Measurements from ENCODE around the gene APIP. TPM values are rescaled to one million over a fixed set of nuclear protein-coding genes. Genes with fewer than 3 reads are reported as not detected.

The APIP gene
- total RNA-seq, 1 experiment from 2014 or later = 31.3 TPM

DNA sequence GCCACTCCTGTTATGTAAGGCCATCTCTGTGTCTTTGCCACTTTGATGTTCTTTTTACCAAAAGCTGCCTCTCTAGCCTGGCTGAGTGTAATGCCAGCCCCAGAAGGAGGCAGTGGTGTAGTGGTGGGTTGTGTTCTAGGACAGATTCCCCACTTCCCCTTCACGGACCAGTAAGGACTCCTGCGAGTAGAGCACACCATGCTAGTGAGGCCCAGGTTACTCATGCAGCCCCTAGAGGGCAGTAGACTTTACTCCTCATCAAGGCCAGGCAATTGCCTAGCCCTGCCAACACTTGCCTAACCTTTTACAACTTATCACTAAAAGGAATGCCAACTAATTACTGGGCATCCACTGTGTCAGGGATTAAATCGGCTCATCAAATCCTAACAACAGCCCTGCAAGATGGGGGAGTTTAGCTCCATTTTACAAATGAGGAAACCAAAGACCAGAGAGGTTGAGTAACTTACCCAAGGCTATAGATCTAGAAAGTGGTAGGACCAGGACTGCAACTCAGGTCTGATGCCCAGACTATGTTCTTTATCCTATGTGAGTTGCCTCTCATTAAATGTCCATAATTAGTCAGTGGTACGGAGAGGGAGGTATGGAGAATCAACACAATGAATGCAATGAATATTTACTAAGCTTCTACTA lies 75.3 kb downstream of the APIP start:
- no peaks in the 10 kb centered on the region for H4K20me1 ChIP-seq (ENCODE audit: control insufficient read depth, insufficient read depth, insufficient read length)
- H3K9me3 ChIP-seq (ENCODE audit: control insufficient read depth, low read depth, low read length) = no peaks in the 10 kb centered on the region
- peak; percentile 55 for DNase-seq
- no peak overlapping the region for H3K27ac ChIP-seq (ENCODE audit: insufficient read length, low read depth, low read length)
- no peak overlapping the region for H4K5ac ChIP-seq (ENCODE audit: insufficient read length, low read depth, low read length)
- no peaks in the 10 kb centered on the region for H3K23me2 ChIP-seq (ENCODE audit: insufficient read length, low read depth, low read length, poor library complexity, severe bottlenecking)
- H3K4ac ChIP-seq (ENCODE audit: low read depth, low read length) = no peak overlapping the region
- Mint-ChIP-seq H3K36me3 (ENCODE audit: insufficient read depth in 1 of 3, low read depth in 3 of 3) (no peaks in the 10 kb centered on the region), H3K27me3 (ENCODE audit: low read depth) (no peaks in the 10 kb centered on the region), H3K4me3 (no peak overlapping the region), H3K4me1 (peaks cover 16 to 17% of the 10 kb centered on the region in 2 experiments), H3K27ac (no peak overlapping the region; a peak in 1 of 7 replicates), H3K9me3 (no peaks in the 10 kb centered on the region)
- no peak overlapping the region for H2AK5ac ChIP-seq (ENCODE audit: insufficient read length, low read length)
- H2BK12ac ChIP-seq (ENCODE audit: insufficient read length, low read depth, low read length) = no peak overlapping the region
- H3K27me3 ChIP-seq (ENCODE audit: insufficient read depth, low read length) = no peaks in the 10 kb centered on the region
- H3K9ac ChIP-seq (ENCODE audit: extremely low read depth, insufficient read length, low read length) = no peak overlapping the region
- WGBS (ENCODE audit: extremely low coverage, insufficient read length, low lambda C conversion rate) = no CpG with 5 or more reads among the region's 4 CpGs
- H3K4me2 ChIP-seq (ENCODE audit: insufficient read depth, insufficient read length, low read length) = no peak overlapping the region
- H3K79me2 ChIP-seq (ENCODE audit: insufficient read depth, low read length) = no peaks in the 10 kb centered on the region
- H3K79me1 ChIP-seq (ENCODE audit: insufficient read depth, low read depth, low read length, poor library complexity, severe bottlenecking) = no peaks in the 10 kb centered on the region
- TF ChIP-seq, protein P1, sequence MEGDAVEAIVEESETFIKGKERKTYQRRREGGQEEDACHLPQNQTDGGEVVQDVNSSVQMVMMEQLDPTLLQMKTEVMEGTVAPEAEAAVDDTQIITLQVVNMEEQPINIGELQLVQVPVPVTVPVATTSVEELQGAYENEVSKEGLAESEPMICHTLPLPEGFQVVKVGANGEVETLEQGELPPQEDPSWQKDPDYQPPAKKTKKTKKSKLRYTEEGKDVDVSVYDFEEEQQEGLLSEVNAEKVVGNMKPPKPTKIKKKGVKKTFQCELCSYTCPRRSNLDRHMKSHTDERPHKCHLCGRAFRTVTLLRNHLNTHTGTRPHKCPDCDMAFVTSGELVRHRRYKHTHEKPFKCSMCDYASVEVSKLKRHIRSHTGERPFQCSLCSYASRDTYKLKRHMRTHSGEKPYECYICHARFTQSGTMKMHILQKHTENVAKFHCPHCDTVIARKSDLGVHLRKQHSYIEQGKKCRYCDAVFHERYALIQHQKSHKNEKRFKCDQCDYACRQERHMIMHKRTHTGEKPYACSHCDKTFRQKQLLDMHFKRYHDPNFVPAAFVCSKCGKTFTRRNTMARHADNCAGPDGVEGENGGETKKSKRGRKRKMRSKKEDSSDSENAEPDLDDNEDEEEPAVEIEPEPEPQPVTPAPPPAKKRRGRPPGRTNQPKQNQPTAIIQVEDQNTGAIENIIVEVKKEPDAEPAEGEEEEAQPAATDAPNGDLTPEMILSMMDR (conservative IDR thresholded peaks at IDR 0.05) = peak; percentile 80
- no peak overlapping the region for H2AFZ ChIP-seq (ENCODE audit: low read length)
- no peak overlapping the region for H2BK20ac ChIP-seq (ENCODE audit: low read depth, low read length, poor library complexity, severe bottlenecking)
- no peak overlapping the region for H2BK120ac ChIP-seq (ENCODE audit: low read depth, low read length, poor library complexity, severe bottlenecking)
- no peaks in the 10 kb centered on the region for H3K4me1 ChIP-seq (ENCODE audit: insufficient read depth, low read length)
- H3K14ac ChIP-seq (ENCODE audit: insufficient read depth, low read length) = no peak overlapping the region
- H3K23ac ChIP-seq (ENCODE audit: insufficient read length, low read depth, low read length) = no peak overlapping the region
- no peak overlapping the region for H4K91ac ChIP-seq (ENCODE audit: insufficient read length, low read depth, low read length)
- no peak overlapping the region for H3K18ac ChIP-seq (ENCODE audit: insufficient read length, low read depth, low read length)
- no peak overlapping the region for H3T11ph ChIP-seq (ENCODE audit: low read length)
- H2BK15ac ChIP-seq (ENCODE audit: low read depth, low read length) = no peak overlapping the region
- no peak overlapping the region for H4K8ac ChIP-seq (replicated peaks; ENCODE audit: insufficient read length, low read depth, low read length)
- H3K56ac ChIP-seq (ENCODE audit: insufficient read length, low read depth, low read length) = no peak overlapping the region
- H2BK5ac ChIP-seq (ENCODE audit: insufficient read length, low read length) = no peak overlapping the region
